HepG2 (cell line): ENCODE data around the gene CARHSP1. TPM values are rescaled to one million over a fixed set of nuclear protein-coding genes. Genes with fewer than 3 reads are reported as not detected.
A peak's percentile ranks its signal among the peaks of the same experiment; 100 is the strongest.

Source experiments
- GATAD2A ChIP-seq: IDR thresholded peaks from 2 replicates; pipeline ENCODE4 v1.6.1; 2016
- HNRNPL ChIP-seq: fragments of 200-400 bp; formaldehyde crosslinking; IDR thresholded peaks from 2 replicates; pipeline ENCODE4 v1.6.1; 2017; ENCODE audit warnings: mild to moderate bottlenecking, low read depth, low read length
- ZNF687 ChIP-seq: sonication (generic); formaldehyde crosslinking; IDR thresholded peaks from 2 replicates; pipeline ENCODE4 v1.5.1; 2020; ENCODE audit warnings: mild to moderate bottlenecking, missing genetic modification reagents, moderate library complexity
- ZSCAN25 ChIP-seq: sonication (generic); formaldehyde crosslinking; IDR thresholded peaks from 2 replicates; pipeline ENCODE4 v1.8.0; 2022; ENCODE audit warnings: mild to moderate bottlenecking, missing genetic modification reagents
- polyA plus RNA-seq, 8 experiments: library from polyadenylated mRNA; depleted of rRNA in 3 of 8; stranded (reverse) in 7 of 8; unstranded in 1 of 8; fragments of >200 nt; fragmentation: Illumina TruSeq in 4 of 8; extraction: Trizol in 4 of 8; gene quantifications; 2 replicates each; pipeline versions ENCODE4 v1.2.1 to v1.2.3, GENCODE V29; 2011 to 2016; ENCODE audit warnings: low read depth in 4 of 8, missing spikeins in 1 of 8, mixed read lengths in 1 of 8; ENCODE audit not compliant: insufficient read depth in 1 of 8
- total RNA-seq, 5 experiments: library from RNA; depleted of rRNA; stranded (reverse); fragments of >200 nt; fragmentation: Illumina TruSeq; extraction: Trizol; gene quantifications; 2 replicates each; pipeline ENCODE4 v1.2.3, GENCODE V29; 2016; ENCODE audit warnings: low read depth in 1 of 5
- TF ChIP-seq, protein P1 (sequence below): sonication (generic); formaldehyde crosslinking; IDR thresholded peaks from 2 replicates; pipeline ENCODE4 v1.4.0; 2020; ENCODE audit warnings: mild to moderate bottlenecking, missing genetic modification reagents
- TF ChIP-seq, protein P2 (sequence below): sonication (generic); formaldehyde crosslinking; IDR thresholded peaks from 2 replicates; pipeline ENCODE4 v1.5.0; 2020; ENCODE audit warnings: mild to moderate bottlenecking, missing genetic modification reagents

CARHSP1 gene
- total and polyA plus RNA-seq, 2 of the 13 experiments (the other 11 are each of a cell fraction or from before 2014, with no cell fraction given) = 173 to 345 TPM

DNA sequence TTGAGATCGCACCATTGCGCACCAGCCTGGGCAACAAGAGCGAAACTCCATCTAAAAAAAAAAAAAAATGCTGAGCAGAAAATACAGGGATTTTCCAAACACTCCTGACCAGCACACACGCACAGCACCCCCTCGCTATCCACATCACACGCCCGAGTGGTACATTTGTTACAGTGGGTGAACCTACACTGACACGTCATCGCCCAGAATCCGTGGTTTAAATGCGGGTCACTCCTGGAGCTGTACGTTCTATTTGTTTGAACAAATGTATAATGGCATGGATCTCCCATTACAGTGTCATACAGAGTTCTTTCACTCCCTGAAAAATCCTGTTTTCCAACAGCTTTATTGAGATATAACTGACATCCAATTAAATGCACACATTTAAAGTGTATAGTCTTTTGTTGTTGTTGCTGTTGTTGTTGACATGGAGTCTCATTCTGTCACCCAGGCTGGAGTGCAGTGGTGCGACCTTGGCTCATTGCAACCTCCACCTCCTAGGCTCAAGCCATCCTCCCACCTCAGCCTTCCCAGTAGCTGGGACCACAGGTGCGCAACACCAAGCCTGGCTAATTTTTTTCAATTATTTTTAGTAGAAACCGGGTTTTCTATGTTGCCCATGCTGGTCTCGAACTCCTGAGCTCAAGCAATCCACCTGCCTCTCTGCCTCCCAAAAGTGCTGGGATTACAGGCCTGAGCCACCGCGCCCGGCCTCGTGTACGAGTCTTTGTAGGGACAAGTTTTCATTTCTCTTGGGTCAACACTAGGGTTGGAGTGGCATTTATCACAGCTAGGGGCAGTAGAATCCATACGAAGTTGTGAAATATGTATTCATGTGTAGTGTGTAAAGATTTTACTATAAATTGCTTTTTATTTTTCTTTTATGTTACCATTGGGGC lies 4.4 kb upstream of the CARHSP1 start (continued):
- TF ChIP-seq GATAD2A = 0 out of 2 replicates have a peak, but pooled peaks have one; percentile 35
- TF ChIP-seq, protein P1, sequence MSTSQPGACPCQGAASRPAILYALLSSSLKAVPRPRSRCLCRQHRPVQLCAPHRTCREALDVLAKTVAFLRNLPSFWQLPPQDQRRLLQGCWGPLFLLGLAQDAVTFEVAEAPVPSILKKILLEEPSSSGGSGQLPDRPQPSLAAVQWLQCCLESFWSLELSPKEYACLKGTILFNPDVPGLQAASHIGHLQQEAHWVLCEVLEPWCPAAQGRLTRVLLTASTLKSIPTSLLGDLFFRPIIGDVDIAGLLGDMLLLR (CRISPR knock-in tag) = no peak
- no peak for TF ChIP-seq HNRNPL
- TF ChIP-seq, protein P2, sequence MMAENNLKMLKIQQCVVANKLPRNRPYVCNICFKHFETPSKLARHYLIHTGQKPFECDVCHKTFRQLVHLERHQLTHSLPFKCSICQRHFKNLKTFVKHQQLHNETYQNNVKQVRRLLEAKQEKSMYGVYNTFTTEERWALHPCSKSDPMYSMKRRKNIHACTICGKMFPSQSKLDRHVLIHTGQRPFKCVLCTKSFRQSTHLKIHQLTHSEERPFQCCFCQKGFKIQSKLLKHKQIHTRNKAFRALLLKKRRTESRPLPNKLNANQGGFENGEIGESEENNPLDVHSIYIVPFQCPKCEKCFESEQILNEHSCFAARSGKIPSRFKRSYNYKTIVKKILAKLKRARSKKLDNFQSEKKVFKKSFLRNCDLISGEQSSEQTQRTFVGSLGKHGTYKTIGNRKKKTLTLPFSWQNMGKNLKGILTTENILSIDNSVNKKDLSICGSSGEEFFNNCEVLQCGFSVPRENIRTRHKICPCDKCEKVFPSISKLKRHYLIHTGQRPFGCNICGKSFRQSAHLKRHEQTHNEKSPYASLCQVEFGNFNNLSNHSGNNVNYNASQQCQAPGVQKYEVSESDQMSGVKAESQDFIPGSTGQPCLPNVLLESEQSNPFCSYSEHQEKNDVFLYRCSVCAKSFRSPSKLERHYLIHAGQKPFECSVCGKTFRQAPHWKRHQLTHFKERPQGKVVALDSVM = peak; percentile 41; the same call in 1 of the 2 replicates
- TF ChIP-seq ZNF687 (CRISPR knock-in tag) = peak; percentile 26
- no peak for TF ChIP-seq ZSCAN25 (CRISPR knock-in tag)
